Ascending aorta (tissue), 2 donors: Measurements from ENCODE around the gene CRYBA2. TPM values are rescaled to one million over a fixed set of nuclear protein-coding genes. Genes with fewer than 3 reads are reported as not detected.

Experiments used
- DNase-seq, 2 donors: peaks; one replicate each; pipeline ENCODE4 v3.0.0-alpha.2; 2019; ENCODE audit warnings: low spot score in 2 of 2
- H3K27ac ChIP-seq, 2 donors: fragments of 200-600 bp; sonication (generic); one replicate each; pipeline ENCODE4 v1.5.1; 2016 to 2017; ENCODE audit warnings: mild to moderate bottlenecking in 1 of 2
- H3K27me3 ChIP-seq: fragments of 200-600 bp; sonication (generic); one replicate; pipeline ENCODE4 v1.5.1; 2017
- H3K36me3 ChIP-seq, 2 donors: fragments of 200-600 bp; sonication (generic); one replicate each; pipeline ENCODE4 v1.5.1; 2016
- H3K4me1 ChIP-seq, 2 donors: fragments of 200-600 bp; sonication (generic); one replicate each; pipeline ENCODE4 v1.5.1; 2016 to 2017; ENCODE audit warnings: mild to moderate bottlenecking in 1 of 2
- H3K4me3 ChIP-seq, 2 donors: fragments of 200-600 bp; sonication (generic); one replicate each; pipeline ENCODE4 v1.5.1; 2016 to 2017; ENCODE audit warnings: mild to moderate bottlenecking in 1 of 2
- H3K9me3 ChIP-seq, 2 donors: fragments of 200-600 bp; sonication (generic); one replicate each; pipeline ENCODE4 v1.5.1; 2016
- intact Hi-C: fragments of 100-400 bp; cut with DNase I; formaldehyde crosslinking; loops from one replicate; pipeline ENCODE4 v1.15.1; 2023
- total RNA-seq: library from RNA; depleted of rRNA; stranded (reverse); fragments of >200 nt; gene quantifications from one replicate; pipeline ENCODE4 v1.1.0, GENCODE V29; 2016
- TF ChIP-seq, protein P1 (sequence below), 3 experiments: fragments of 200-600 bp in 2 of 3; fragments of 450-650 bp in 1 of 3; sonication (generic) in 2 of 3; IDR thresholded peaks; one replicate each; pipeline ENCODE4 v1.5.1; 2016 to 2019; ENCODE audit warnings: antibody characterized with exemption in 3 of 3, mild to moderate bottlenecking in 1 of 3, moderate library complexity in 1 of 3

CRYBA2 gene
- total RNA-seq, 1 donor from 2014 or later = not detected

- TF ChIP-seq, protein P1, sequence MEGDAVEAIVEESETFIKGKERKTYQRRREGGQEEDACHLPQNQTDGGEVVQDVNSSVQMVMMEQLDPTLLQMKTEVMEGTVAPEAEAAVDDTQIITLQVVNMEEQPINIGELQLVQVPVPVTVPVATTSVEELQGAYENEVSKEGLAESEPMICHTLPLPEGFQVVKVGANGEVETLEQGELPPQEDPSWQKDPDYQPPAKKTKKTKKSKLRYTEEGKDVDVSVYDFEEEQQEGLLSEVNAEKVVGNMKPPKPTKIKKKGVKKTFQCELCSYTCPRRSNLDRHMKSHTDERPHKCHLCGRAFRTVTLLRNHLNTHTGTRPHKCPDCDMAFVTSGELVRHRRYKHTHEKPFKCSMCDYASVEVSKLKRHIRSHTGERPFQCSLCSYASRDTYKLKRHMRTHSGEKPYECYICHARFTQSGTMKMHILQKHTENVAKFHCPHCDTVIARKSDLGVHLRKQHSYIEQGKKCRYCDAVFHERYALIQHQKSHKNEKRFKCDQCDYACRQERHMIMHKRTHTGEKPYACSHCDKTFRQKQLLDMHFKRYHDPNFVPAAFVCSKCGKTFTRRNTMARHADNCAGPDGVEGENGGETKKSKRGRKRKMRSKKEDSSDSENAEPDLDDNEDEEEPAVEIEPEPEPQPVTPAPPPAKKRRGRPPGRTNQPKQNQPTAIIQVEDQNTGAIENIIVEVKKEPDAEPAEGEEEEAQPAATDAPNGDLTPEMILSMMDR (IDR thresholded peaks at IDR 0.05) = no peak
- no peak for DNase-seq
- H3K27me3 ChIP-seq = peaks cover 44% of the 10 kb centered on the region
- H3K27ac ChIP-seq = no peak overlapping the region
- no peaks in the 10 kb centered on the region for H3K9me3 ChIP-seq
- no peaks in the 10 kb centered on the region for H3K36me3 ChIP-seq
- intact Hi-C loops = no loop called here
- no peak overlapping the region for H3K4me3 ChIP-seq
- peaks cover 22 to 36% of the 10 kb centered on the region in 2 donors for H3K4me1 ChIP-seq
These were observed 4.5 kb upstream of the CRYBA2 start for GRCh38 chr2:218997731-218998130.

GRCh38 chr2:218996937-218997336 lies 3.7 kb upstream of the CRYBA2 start:
- Histone ChIP-seq H3K27me3 (peaks cover 45% of the 10 kb centered on the region), H3K9me3 (no peaks in the 10 kb centered on the region), H3K4me1 (peaks cover 16 to 28% of the 10 kb centered on the region in 2 donors), H3K27ac (no peak overlapping the region), H3K36me3 (no peaks in the 10 kb centered on the region), H3K4me3 (no peak overlapping the region)
- TF ChIP-seq, protein P1 (IDR thresholded peaks at IDR 0.05) = no peak
- intact Hi-C loops = loop anchor here (1.0 kb wide), 1 partner anchor 158 kb away; no protein-coding TSS in a partner anchor
- no peak for DNase-seq

GRCh38 chr2:218995972-218996711 lies 2.9 kb upstream of the CRYBA2 start:
- TF ChIP-seq, protein P1 (IDR thresholded peaks at IDR 0.05) = peak; percentile 86 to 93 (median 90)

GRCh38 chr2:218995561-218995960 lies 2.3 kb upstream of the CRYBA2 start:
- H3K27me3 ChIP-seq = peaks cover 46% of the 10 kb centered on the region

More at GRCh38 chr2:218995972-218996711, 2.9 kb upstream of the CRYBA2 start:
- intact Hi-C loops = loop anchor here (1.0 kb wide), 1 partner anchor 159 kb away; no protein-coding TSS in a partner anchor
- Histone ChIP-seq H3K36me3 (no peaks in the 10 kb centered on the region), H3K4me1 (peaks cover 13 to 24% of the 10 kb centered on the region in 2 donors), H3K27ac (no peak overlapping the region), H3K9me3 (no peaks in the 10 kb centered on the region), H3K4me3 (peak overlapping the region; percentile 26 to 54), H3K27me3 (peaks cover 41% of the 10 kb centered on the region)
- DNase-seq = peak; percentile 47 to 94

GRCh38 chr2:218992703-218993344 lies 398 bp downstream of the CRYBA2 start:
- Histone ChIP-seq H3K27ac (no peak overlapping the region), H3K4me1 (peaks cover 13 to 24% of the 10 kb centered on the region in 2 donors), H3K27me3 (peaks cover 56% of the 10 kb centered on the region), H3K4me3 (peak overlapping the region; percentile 54 to 64), H3K36me3 (no peaks in the 10 kb centered on the region), H3K9me3 (no peaks in the 10 kb centered on the region)
- DNase-seq = no peak
- intact Hi-C loops = no loop called here
- TF ChIP-seq, protein P1 (IDR thresholded peaks at IDR 0.05) = no peak

More at GRCh38 chr2:218995561-218995960, 2.3 kb upstream of the CRYBA2 start:
- Histone ChIP-seq H3K4me1 (peaks cover 13 to 24% of the 10 kb centered on the region in 2 donors), H3K4me3 (peak overlapping the region in 1 of 2 donors; percentile 54), H3K9me3 (no peaks in the 10 kb centered on the region), H3K36me3 (no peaks in the 10 kb centered on the region), H3K27ac (no peak overlapping the region)
- intact Hi-C loops = no loop called here
- no peak for DNase-seq
- TF ChIP-seq, protein P1 (IDR thresholded peaks at IDR 0.05) = no peak
